Tibial nerve (tissue), 4 donors: ENCODE measurements around the gene E2F2.

Experiments
- CTCF ChIP-seq, 5 experiments: fragments of 200-600 bp in 3 of 5; fragments of 450-650 bp in 2 of 5; sonication (generic) in 3 of 5; IDR thresholded peaks; one replicate each; pipeline ENCODE4 v1.5.1; 2016 to 2019; ENCODE audit warnings: antibody characterized with exemption in 5 of 5, mild to moderate bottlenecking in 3 of 5, moderate library complexity in 2 of 5
- EP300 ChIP-seq, 2 donors: sonication (generic); formaldehyde crosslinking; IDR thresholded peaks; one replicate each; pipeline ENCODE4 v1.6.1; 2017; ENCODE audit warnings: antibody characterized with exemption in 2 of 2, mild to moderate bottlenecking in 1 of 2
- POLR2A ChIP-seq, 2 donors: fragments of 450-650 bp; IDR thresholded peaks; one replicate each; pipeline ENCODE4 v1.6.1; 2017; ENCODE audit warnings: antibody characterized with exemption in 2 of 2, mild to moderate bottlenecking in 2 of 2, moderate library complexity in 2 of 2

GRCh38 chr1:23480187-23481025 lies 50.6 kb downstream of the E2F2 start:
- TF ChIP-seq CTCF (IDR thresholded peaks at IDR 0.05) (no peak), EP300 (IDR thresholded peaks at IDR 0.05) (no peak), POLR2A (IDR thresholded peaks at IDR 0.05) (no peak)
